Spleen (tissue), 7 donors: Measurements from ENCODE around the gene CCRL2.

Experiments used
- CTCF ChIP-seq, 11 experiments: fragments of 200-600 bp in 7 of 11; fragments of 450-650 bp in 4 of 11; sonication (generic) in 4 of 11; IDR thresholded peaks in 8 of 11; conservative IDR thresholded peaks in 3 of 11; 1 replicate in 7 of 11; 2 replicates in 4 of 11; pipeline versions ENCODE4 v1.4.0 to v1.8.0; 2016 to 2021; ENCODE audit warnings: antibody characterized with exemption in 11 of 11, inconsistent platforms in 4 of 11, mild to moderate bottlenecking in 1 of 11
- POLR2A ChIP-seq, 3 donors: fragments of 450-650 bp; IDR thresholded peaks; one replicate each; pipeline ENCODE4 v1.5.1; 2017; ENCODE audit warnings: antibody characterized with exemption in 3 of 3, mild to moderate bottlenecking in 1 of 3
- donor health status: DM: no; HTN: no; CAD: no; lungs with moderate emphysema.
- donor health status: DM: no; HTN: no; CAD: no.
- donor health status: DM: no; HTN: no; CAD: no.

GRCh38 chr3:46389306-46389705, 17.8 kb upstream of the CCRL2 start:
- TF ChIP-seq CTCF (IDR thresholded peaks at IDR 0.05 in 8 of 11, conservative IDR thresholded peaks at IDR 0.05 in 3 of 11): no peak
- no peak for TF ChIP-seq POLR2A (IDR thresholded peaks at IDR 0.05)
